Islet precursor cell (in vitro differentiated cells): ENCODE data around the gene FBXO17.

Experiments used
- DNase-seq: peaks from one replicate; pipeline ENCODE4 v3.0.0-alpha.2; 2018

The FBXO17 gene

GRCh38 chr19:38912600-38913514 is 62.7 kb downstream of the FBXO17 start:
- no peak for DNase-seq

- peak; percentile 50 for DNase-seq
Measured at GRCh38 chr19:38911388-38912001, 64.0 kb downstream of the FBXO17 start.

GRCh38 chr19:38910488-38910887 is 65.1 kb downstream of the FBXO17 start:
- peak; percentile 52 for DNase-seq

- DNase-seq: no peak
Measured at GRCh38 chr19:38908911-38909310, 66.6 kb downstream of the FBXO17 start.

- DNase-seq: no peak
Measured at GRCh38 chr19:38907670-38908069, 67.9 kb downstream of the FBXO17 start.

- DNase-seq: no peak
Measured at GRCh38 chr19:38907227-38907626, 68.3 kb downstream of the FBXO17 start.

- no peak for DNase-seq
Measured at GRCh38 chr19:38905620-38906019, 69.9 kb downstream of the FBXO17 start.

- no peak for DNase-seq
Measured at GRCh38 chr19:38904581-38905539, 70.7 kb downstream of the FBXO17 start.

GRCh38 chr19:38901683-38902082 is 73.9 kb downstream of the FBXO17 start:
- no peak for DNase-seq

GRCh38 chr19:38900743-38901190 is 74.8 kb downstream of the FBXO17 start:
- DNase-seq: no peak

GRCh38 chr19:38900202-38900629 is 75.3 kb downstream of the FBXO17 start:
- DNase-seq: no peak

GRCh38 chr19:38899447-38900201 is 75.9 kb downstream of the FBXO17 start, which contains the start of the genes NFKBIB and SIRT2:
TSS of gene NFKBIB (plus strand) at chr19:38899969. CDS start at chr19:38900033, 64 bp downstream.
TSS of gene SIRT2 (minus strand) at chr19:38899618. CDS start at chr19:38899521, 97 bp downstream.
- peak; percentile 100 for DNase-seq

GRCh38 chr19:38898788-38899446 is 76.6 kb downstream of the FBXO17 start:
- DNase-seq: peak; percentile 52

GRCh38 chr19:38894968-38895367 is 80.6 kb downstream of the FBXO17 start:
- peak; percentile 39 for DNase-seq

- peak; percentile 44 for DNase-seq
Measured at GRCh38 chr19:38893341-38893771, 82.2 kb downstream of the FBXO17 start.

GRCh38 chr19:38892841-38893240 is 82.7 kb downstream of the FBXO17 start:
- peak; percentile 50 for DNase-seq

- DNase-seq: peak; percentile 59
Measured at GRCh38 chr19:38891771-38892170, 83.8 kb downstream of the FBXO17 start.
